Astrocyte (in vitro differentiated cells and primary cell): ENCODE data around the gene EHD4.

Experiments
- EZH2 ChIP-seq: IDR thresholded peaks from 2 replicates; pipeline ENCODE4 v1.6.1; 2012; ENCODE audit warnings: mild to moderate bottlenecking, low read length, inconsistent platforms; ENCODE audit not compliant: insufficient read depth
- TF ChIP-seq, protein P1 (sequence below): IDR thresholded peaks from 2 replicates; pipeline ENCODE4 v1.5.1; 2011; ENCODE audit warnings: low read depth, mild to moderate bottlenecking, inconsistent platforms, low read length, moderate library complexity; ENCODE audit not compliant: insufficient read depth

DNA sequence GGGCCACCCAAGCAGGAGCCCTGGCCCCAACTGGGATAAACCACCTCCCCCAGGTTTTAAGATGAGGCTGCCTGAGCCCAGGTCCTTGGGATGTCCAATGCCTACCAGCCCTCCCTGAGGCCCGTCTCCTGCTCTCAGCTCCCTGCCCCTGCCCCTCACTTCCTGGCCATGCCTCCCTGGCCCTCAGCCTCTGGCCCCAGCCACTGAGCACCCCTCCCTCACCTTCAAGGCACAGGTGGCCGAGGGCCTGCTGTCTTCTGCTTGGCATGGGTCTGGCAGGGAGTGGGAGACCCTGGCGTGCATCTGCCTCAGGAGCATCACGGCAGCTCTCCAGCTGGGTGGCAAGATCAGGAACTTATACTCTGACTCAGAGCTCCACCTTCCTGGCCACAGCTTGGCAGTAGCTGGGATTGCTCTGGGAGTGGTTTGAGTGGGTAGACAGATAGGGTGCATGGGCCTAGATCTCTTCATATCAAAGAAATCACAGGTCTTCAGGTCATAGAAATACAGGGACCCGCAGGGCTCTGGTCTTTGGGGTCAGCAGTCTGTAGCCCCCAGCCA is 48.4 kb upstream of the EHD4 start, which contains the start of gene PLA2G4E:
- TF ChIP-seq, protein P1, sequence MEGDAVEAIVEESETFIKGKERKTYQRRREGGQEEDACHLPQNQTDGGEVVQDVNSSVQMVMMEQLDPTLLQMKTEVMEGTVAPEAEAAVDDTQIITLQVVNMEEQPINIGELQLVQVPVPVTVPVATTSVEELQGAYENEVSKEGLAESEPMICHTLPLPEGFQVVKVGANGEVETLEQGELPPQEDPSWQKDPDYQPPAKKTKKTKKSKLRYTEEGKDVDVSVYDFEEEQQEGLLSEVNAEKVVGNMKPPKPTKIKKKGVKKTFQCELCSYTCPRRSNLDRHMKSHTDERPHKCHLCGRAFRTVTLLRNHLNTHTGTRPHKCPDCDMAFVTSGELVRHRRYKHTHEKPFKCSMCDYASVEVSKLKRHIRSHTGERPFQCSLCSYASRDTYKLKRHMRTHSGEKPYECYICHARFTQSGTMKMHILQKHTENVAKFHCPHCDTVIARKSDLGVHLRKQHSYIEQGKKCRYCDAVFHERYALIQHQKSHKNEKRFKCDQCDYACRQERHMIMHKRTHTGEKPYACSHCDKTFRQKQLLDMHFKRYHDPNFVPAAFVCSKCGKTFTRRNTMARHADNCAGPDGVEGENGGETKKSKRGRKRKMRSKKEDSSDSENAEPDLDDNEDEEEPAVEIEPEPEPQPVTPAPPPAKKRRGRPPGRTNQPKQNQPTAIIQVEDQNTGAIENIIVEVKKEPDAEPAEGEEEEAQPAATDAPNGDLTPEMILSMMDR = no peak
- TF ChIP-seq EZH2 = no peak
